ENCODE results near the gene TRIM63. TPM values are rescaled to one million over a fixed set of nuclear protein-coding genes. Genes with fewer than 3 reads are reported as not detected.

Gene TRIM63
- total RNA-seq, 1 donor from 2014 or later, result not detected

- no peak for DNase-seq (ENCODE audit: low read depth, low spot score)
Measured at GRCh38 chr1:26034504-26035202, 32.8 kb downstream of the TRIM63 start.

DNA sequence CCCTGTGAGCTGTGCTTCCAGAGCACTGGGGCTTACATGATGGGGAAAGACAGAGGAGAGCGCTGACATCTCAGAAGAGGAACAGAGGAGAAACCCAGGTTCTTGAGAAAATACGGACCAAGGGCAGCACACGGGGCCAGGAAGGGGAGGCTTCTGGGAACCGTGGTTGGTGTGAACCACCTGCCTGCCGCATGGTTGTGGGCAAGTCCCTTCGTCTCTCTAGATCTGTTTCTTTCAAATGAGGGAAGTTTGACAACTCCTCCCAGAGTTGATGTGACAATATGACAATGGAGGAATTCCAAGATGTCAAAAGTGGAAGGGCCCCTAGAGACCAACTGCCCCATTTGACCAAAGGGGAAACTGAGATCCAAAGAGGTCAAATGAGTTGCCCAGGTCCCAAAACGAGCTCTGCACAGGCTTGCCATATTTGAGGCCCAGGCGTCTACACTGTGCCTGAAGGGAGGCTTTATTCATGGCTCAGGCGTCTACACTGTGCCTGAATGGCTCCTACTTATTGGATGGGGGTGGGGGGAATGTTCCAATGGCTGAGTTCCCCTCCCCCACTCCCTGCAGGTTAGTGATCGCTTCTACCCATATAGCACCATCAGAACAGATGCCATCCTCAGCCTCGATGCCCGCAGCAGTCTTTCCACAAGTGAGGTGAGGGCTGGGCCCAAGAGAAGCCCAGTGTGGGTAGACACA, 34.6 kb downstream of the TRIM63 start:
- no peak for DNase-seq (ENCODE audit: low read depth, low spot score)

DNA sequence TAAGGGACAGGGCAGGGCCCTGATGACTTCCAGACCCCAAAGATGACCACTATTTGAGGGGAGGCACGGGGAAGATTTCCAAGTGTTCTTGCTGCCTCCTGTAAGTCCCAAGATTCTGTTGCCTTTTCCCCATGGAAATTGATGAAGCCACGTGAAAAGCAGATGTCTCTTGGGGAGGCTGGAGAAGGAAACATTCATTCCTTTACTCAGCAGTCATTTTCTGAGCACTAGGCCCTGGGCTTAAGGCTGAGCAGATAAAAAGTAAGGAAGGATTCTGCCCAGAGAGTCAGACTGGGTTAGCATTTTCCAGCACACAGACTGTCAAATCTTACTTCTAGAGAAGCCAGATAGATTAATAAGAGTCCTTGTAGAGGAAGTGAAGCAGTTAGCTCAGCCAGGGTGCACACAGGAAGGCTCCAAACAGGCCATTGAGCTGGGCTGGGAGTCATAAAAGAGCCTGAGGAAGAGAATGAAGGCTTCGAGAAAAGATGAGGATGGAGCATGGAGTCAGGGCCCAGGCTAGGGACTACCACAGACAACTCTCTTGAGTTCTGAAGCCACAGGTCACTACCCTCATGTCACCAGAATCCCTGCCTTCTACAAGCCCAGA, 35.7 kb downstream of the TRIM63 start:
- DNase-seq (ENCODE audit: low read depth, low spot score), result no peak

DNA sequence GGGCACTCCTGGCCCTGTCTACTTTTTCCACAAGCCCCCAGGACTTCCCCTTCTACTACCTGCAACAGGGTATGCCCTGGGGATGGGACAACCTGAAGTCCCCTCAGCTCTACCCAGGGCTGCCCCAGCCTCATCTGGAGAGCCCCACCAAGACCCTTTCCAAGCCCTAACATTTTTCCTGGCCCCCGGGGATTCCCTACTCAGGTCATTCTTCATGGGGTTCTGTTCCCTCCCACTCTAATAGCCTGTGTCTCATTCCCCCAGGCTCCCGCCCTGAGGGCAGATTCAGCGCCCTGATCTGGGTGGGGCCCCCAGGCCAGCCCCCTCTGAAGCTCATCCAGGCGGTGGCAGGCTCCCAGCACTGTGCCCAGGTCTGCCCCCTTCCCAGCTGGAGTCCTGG, 36.2 kb downstream of the TRIM63 start:
- no peak for DNase-seq (ENCODE audit: low read depth, low spot score)

- DNase-seq (ENCODE audit: low read depth, low spot score), result no peak
Measured at GRCh38 chr1:26029864-26030481, 37.5 kb downstream of the TRIM63 start.

GRCh38 chr1:26029054-26029863, 38.2 kb downstream of the TRIM63 start:
- DNase-seq (ENCODE audit: low read depth, low spot score), result no peak

GRCh38 chr1:26028490-26028980, 38.9 kb downstream of the TRIM63 start:
- DNase-seq (ENCODE audit: low read depth, low spot score), result no peak

DNA sequence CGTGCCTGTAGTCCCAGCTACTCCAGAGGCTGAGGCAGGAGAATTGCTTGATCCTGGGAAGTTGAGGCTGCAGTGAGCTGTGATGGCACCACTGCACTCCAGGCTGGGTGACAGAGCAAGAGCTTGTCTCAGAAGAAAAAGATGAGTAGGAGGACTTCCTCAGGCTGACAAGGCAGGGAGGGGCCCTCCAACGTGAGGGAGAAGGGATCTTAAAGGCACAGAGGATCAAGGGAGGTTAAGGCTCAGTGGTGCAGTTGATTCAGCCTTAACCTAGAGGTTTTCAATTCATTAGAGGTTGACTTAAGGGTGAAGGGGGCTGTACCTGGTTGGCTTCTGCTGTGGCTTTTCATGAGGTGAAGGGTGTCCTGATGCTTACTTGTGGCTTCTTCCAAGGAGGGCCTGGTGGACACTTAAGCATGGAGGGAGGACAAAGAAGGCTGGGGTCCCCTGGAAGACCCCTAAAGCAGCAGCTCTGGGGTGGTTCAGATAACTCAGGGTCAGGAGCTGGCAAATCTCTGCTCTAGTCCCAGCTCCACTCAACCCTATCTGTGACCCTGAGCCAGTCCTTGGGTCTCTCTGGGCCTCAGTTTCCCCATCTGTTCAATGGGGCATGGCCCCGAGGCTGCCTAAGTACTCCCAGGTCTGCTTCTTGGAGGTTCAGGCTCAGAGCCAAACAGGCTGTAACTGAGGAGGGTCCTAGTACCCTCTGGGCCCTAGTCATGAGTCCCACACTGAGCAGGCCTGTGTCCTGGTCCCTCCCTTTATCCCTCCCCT, 39.5 kb downstream of the TRIM63 start:
- DNase-seq (ENCODE audit: low read depth, low spot score), result no peak

DNA sequence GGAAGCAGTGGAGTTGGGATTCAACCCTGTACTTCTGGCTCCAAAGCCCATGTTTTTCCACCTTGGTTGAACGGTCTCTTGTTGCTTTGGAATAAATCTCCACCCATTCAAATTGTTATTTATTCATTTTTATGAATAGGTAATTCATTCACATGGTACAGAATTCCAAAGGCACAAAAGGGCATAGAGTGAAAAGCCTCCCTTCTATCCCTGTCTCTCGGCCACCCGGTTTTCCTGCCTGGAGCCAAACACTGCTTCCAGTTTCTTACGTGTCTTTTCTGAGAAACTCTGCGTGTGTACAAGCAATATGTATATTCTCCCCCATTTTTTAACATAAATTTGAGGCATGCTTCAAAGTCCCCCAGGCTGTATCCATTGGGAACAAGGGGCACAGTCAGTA, 41.9 kb downstream of the TRIM63 start:
- no peak for DNase-seq (ENCODE audit: low read depth, low spot score)

GRCh38 chr1:26025060-26025459, 42.4 kb downstream of the TRIM63 start:
- no peak for DNase-seq (ENCODE audit: low read depth, low spot score)

GRCh38 chr1:26023826-26024225, 43.6 kb downstream of the TRIM63 start:
- DNase-seq (ENCODE audit: low read depth, low spot score), result no peak

DNA sequence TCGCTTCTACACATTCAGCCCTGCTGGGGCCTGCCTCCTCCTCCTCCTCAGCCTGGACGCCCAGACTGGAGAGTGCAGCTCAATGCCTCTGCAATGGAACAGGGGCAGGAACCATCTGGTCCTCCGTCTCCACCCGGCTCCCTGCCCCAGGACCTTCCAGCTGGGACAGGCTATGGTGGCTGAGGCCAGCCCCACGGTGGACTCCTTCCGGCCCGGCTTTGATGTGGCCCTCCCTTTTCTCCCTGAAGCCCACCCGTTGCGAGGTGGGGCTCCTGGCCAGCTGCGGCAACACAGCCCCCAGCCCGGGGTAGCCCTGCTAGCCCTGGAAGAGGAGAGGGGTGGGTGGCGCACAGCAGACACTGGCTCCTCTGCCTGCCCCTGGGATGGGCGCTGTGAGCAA, 44.4 kb downstream of the TRIM63 start:
- no peak for DNase-seq (ENCODE audit: low read depth, low spot score)

DNA sequence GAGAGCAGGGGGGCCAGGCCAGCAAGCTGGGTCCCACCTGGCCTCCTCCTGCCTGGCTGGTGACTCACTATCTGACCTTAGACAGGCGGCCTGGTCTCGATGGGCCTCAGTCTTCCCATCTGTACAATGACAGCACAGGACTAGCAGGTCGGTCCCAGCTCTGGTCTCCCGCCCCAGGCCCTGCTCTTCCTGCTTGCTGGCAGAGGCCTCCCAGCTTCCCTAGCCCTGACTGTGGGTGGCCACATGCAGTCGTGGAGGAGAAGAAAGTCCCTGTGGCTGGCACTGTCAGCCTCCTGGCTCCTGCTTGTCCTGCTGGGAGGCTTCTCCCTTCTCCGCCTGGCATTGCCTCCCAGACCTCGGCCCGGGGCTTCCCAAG, 45.0 kb downstream of the TRIM63 start:
- no peak for DNase-seq (ENCODE audit: low read depth, low spot score)

- DNase-seq (ENCODE audit: low read depth, low spot score), result no peak
Measured at GRCh38 chr1:26021647-26022403, 45.6 kb downstream of the TRIM63 start, which contains the start of gene EXTL1. Gene EXTL1 (plus strand): TSS chr1:26021775. CDS start chr1:26022647, 872 bp downstream.

GRCh38 chr1:26020941-26021646, 46.3 kb downstream of the TRIM63 start:
- no peak for DNase-seq (ENCODE audit: low read depth, low spot score)

DNA sequence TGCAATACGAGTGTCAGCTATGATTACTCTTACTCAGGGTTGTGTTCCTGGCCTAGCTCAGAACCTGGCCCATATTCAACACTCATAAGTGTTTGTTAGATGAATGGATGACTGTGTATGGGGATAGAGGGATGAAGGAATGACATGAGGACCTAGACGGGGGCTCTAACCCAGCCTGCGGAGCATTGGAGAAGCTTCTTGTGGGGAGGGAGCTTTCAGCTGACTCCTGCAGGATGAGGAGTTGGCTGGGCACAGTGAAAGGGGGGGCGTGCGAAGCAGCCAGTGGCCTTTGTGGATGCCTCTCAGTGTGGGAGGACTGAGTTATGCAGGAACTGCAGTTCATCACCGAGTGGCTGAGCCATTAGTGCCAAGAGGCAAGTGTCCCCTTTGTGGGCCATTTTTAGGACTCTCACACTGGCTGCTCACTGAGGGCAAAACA, 47.1 kb downstream of the TRIM63 start:
- DNase-seq (ENCODE audit: low read depth, low spot score), result no peak

GRCh38 chr1:26019641-26020315, 47.7 kb downstream of the TRIM63 start:
- DNase-seq (ENCODE audit: low read depth, low spot score), result no peak

DNA sequence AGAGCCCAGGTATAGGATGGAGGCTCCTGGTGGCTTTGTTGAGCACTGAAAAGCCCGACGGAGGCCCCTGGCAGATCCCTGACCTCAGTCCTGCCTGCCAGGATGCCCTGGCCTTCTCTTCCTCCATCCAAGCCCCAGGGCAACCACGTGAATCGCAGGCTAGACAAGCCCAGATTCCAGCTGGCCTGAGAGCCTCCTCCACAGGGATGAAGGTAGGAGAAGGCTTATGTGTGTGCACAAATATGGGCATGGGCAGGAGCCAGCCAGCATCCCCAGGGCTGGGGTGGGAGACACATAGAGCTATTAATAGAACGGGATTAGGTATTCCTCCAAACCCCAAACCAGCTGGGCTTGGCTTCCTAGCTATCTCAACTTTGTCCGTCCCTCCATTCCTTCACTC, 49.8 kb downstream of the TRIM63 start:
- no peak for DNase-seq (ENCODE audit: low read depth, low spot score)
